Measurements from ENCODE around the gene NLGN1.
A peak's percentile ranks its signal among the peaks of the same experiment; 100 is the strongest.

The NLGN1 gene

GRCh38 chr3:174000675-174001074 lies 603.1 kb downstream of the NLGN1 start:
- Histone ChIP-seq H3K27me3 (replicated peaks) (no peaks in the 10 kb centered on the region), H3K36me3 (replicated peaks) (no peaks in the 10 kb centered on the region), H3K27ac (no peak overlapping the region), H3K4me3 (ENCODE audit: low read depth, low read length) (no peak overlapping the region)
- no peak for TF ChIP-seq CTCF (IDR thresholded peaks at IDR 0.05; ENCODE audit: low read depth, low read length, missing control alignments)
- DNase-seq, result no peak
- in situ Hi-C loops (cut with HindIII; ENCODE audit: low pct_ligation_motif_present, low sequenced_read_pairs), result no loop called here

DNA sequence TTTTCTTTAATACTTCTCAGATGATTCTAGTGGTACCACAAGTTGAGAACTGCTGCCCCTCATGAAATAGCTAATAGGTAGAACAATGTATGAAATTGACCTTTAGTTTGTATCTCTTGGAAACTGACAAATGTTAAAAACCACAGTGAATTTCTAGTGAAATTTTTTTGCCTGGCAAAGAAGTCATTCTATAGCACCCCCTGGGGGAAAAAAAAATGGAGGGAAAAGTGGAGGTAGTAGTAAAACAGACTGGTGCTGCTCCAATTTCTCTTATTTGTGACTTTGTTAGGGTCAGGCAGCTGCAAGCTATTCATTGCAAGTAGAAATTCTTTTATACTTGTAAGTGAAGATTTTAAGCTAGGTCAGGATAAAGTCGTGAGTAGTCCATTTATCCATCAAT lies 605.0 kb downstream of the NLGN1 start:
- H3K27me3 ChIP-seq (replicated peaks), result no peaks in the 10 kb centered on the region
- H3K36me3 ChIP-seq (replicated peaks), result no peaks in the 10 kb centered on the region
- in situ Hi-C loops (cut with HindIII; ENCODE audit: low pct_ligation_motif_present, low sequenced_read_pairs), result no loop called here
- TF ChIP-seq CTCF (IDR thresholded peaks at IDR 0.05; ENCODE audit: low read depth, low read length, missing control alignments), result peak; percentile 41
- H3K27ac ChIP-seq, result no peak overlapping the region
- DNase-seq, result no peak
- no peak overlapping the region for H3K4me3 ChIP-seq (ENCODE audit: low read depth, low read length)

- no peak for DNase-seq
- H3K4me3 ChIP-seq (ENCODE audit: low read depth, low read length), result no peak overlapping the region
- no peaks in the 10 kb centered on the region for H3K36me3 ChIP-seq (replicated peaks)
- H3K27ac ChIP-seq, result no peak overlapping the region
- in situ Hi-C loops (cut with HindIII; ENCODE audit: low pct_ligation_motif_present, low sequenced_read_pairs), result no loop called here
- no peak for TF ChIP-seq CTCF (IDR thresholded peaks at IDR 0.05; ENCODE audit: low read depth, low read length, missing control alignments)
- H3K27me3 ChIP-seq (replicated peaks), result no peaks in the 10 kb centered on the region
These were observed 613.4 kb downstream of the NLGN1 start for GRCh38 chr3:174010907-174011306.

DNA sequence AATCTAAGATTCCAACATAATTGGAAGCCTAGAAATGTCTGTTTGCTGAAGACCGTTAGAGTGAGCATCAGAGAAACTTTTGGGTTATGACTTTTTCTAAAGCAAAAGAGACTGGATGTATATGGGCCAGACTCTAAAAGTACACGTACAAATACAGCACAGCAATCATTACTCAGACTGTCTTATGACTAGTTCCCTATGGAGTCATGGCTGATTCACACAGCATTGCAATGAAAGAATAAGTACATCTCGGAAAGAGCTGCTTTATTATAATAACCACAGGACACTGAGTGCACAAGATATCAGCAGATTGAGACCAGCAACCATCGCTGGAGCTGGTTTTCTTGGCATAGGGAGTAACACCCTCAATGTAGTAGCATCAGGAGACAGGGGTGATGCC lies 618.6 kb downstream of the NLGN1 start:
- Histone ChIP-seq H3K36me3 (replicated peaks) (no peaks in the 10 kb centered on the region), H3K27ac (peak overlapping the region; percentile 40), H3K27me3 (replicated peaks) (no peaks in the 10 kb centered on the region), H3K4me3 (ENCODE audit: low read depth, low read length) (no peak overlapping the region)
- in situ Hi-C loops (cut with HindIII; ENCODE audit: low pct_ligation_motif_present, low sequenced_read_pairs), result no loop called here
- no peak for TF ChIP-seq CTCF (IDR thresholded peaks at IDR 0.05; ENCODE audit: low read depth, low read length, missing control alignments)
- peak; percentile 74 for DNase-seq

- TF ChIP-seq CTCF (IDR thresholded peaks at IDR 0.05; ENCODE audit: low read depth, low read length, missing control alignments), result no peak
- no peaks in the 10 kb centered on the region for H3K27me3 ChIP-seq (replicated peaks)
- DNase-seq, result no peak
- no peaks in the 10 kb centered on the region for H3K36me3 ChIP-seq (replicated peaks)
- in situ Hi-C loops (cut with HindIII; ENCODE audit: low pct_ligation_motif_present, low sequenced_read_pairs), result no loop called here
- H3K27ac ChIP-seq, result no peak overlapping the region
- no peak overlapping the region for H3K4me3 ChIP-seq (ENCODE audit: low read depth, low read length)
These were observed 622.6 kb downstream of the NLGN1 start for GRCh38 chr3:174020156-174020555.

- Histone ChIP-seq H3K27me3 (replicated peaks) (no peaks in the 10 kb centered on the region), H3K36me3 (replicated peaks) (no peaks in the 10 kb centered on the region), H3K27ac (no peak overlapping the region), H3K4me3 (ENCODE audit: low read depth, low read length) (no peak overlapping the region)
- in situ Hi-C loops (cut with HindIII; ENCODE audit: low pct_ligation_motif_present, low sequenced_read_pairs), result no loop called here
- no peak for DNase-seq
- TF ChIP-seq CTCF (IDR thresholded peaks at IDR 0.05; ENCODE audit: low read depth, low read length, missing control alignments), result no peak
These were observed 625.9 kb downstream of the NLGN1 start for GRCh38 chr3:174023421-174023820.

All from brain microvascular endothelial cell (primary cell).